Panc1 (cell line): ENCODE measurements around the gene MED16. TPM values are rescaled to one million over a fixed set of nuclear protein-coding genes. Genes with fewer than 3 reads are reported as not detected.

Experiments
- ATAC-seq: fragments of 200-7000 bp; cut with Tn5 transposase; 2 replicates; pipeline ENCODE4 v1.9.1; 2020; ENCODE audit warnings: mild to moderate bottlenecking, moderate library complexity
- BruUV-seq: library from RNA; stranded (reverse); fragments of 400-500 nt; replicated peaks from 2 replicates; lab custom pipeline; 2021; lab: Mats Ljungman, UMichigan
- CTCF ChIA-PET: fragments of 300-600 bp; sonication (Branson Sonifier 250); formaldehyde crosslinking; loops from one replicate; lab custom pipeline; 2022; ENCODE audit warnings: antibody characterized with exemption; lab: Charles Lee
- POLR2A ChIA-PET: fragments of 300-600 bp; sonication (Branson Sonifier 250); formaldehyde crosslinking; loops from one replicate; lab custom pipeline; 2022; ENCODE audit warnings: antibody characterized with exemption; lab: Charles Lee
- DNase-seq: peaks from one replicate; pipeline ENCODE4 v3.0.0-alpha.2; 2010; ENCODE audit warnings: low read depth, low spot score
- H3K27ac ChIP-seq: 2 replicates; pipeline ENCODE4 v1.5.1; 2011; ENCODE audit warnings: mild to moderate bottlenecking, low read length, inconsistent platforms
- H3K27me3 ChIP-seq: fragments of 200-500 bp; sonication (Bioruptor generic); 2 replicates; pipeline ENCODE4 v1.6.0; 2014; ENCODE audit warnings: low read length, inconsistent platforms; ENCODE audit not compliant: control insufficient read depth, insufficient read depth
- H3K36me3 ChIP-seq: fragments of 200-500 bp; sonication (Bioruptor generic); 2 replicates; pipeline ENCODE4 v1.5.1; 2014; ENCODE audit warnings: inconsistent platforms, mild to moderate bottlenecking, low read length, moderate library complexity; ENCODE audit not compliant: control insufficient read depth, insufficient read depth
- H3K4me1 ChIP-seq: 2 replicates; pipeline ENCODE4 v1.5.1; 2011; ENCODE audit warnings: inconsistent platforms, mild to moderate bottlenecking, low read length, moderate library complexity; ENCODE audit not compliant: control insufficient read depth, insufficient read depth
- H3K4me3 ChIP-seq, 2 experiments: 2 replicates each; pipeline ENCODE4 v1.5.1; 2011 to 2012; ENCODE audit warnings: low read depth in 2 of 2, low read length in 2 of 2, mild to moderate bottlenecking in 2 of 2, inconsistent platforms in 1 of 2, moderate library complexity in 1 of 2
- H3K9me3 ChIP-seq: fragments of 200-500 bp; sonication (Bioruptor generic); 2 replicates; pipeline ENCODE4 v1.5.1; 2014; ENCODE audit warnings: low read depth, mild to moderate bottlenecking, inconsistent platforms, low read length, moderate library complexity; ENCODE audit not compliant: control insufficient read depth, insufficient read depth
- POLR2AphosphoS5 ChIP-seq: IDR thresholded peaks from 2 replicates; pipeline ENCODE4 v1.6.1; 2012; ENCODE audit warnings: mild to moderate bottlenecking, low read depth, low read length, moderate library complexity
- SIN3A ChIP-seq: IDR thresholded peaks from 2 replicates; pipeline ENCODE4 v1.6.1; 2012; ENCODE audit warnings: low read depth, mild to moderate bottlenecking, low read length, moderate library complexity, borderline replicate concordance; ENCODE audit not compliant: insufficient read depth
- TCF7L2 ChIP-seq: IDR thresholded peaks from 2 replicates; pipeline ENCODE4 v1.6.1; 2011; ENCODE audit warnings: mild to moderate bottlenecking, low read depth, low read length, inconsistent platforms
- in situ Hi-C: cut with HindIII; loops from 2 replicates; pipeline ENCODE4 v1.10.0; 2016; ENCODE audit warnings: low sequenced_read_pairs, low pct_unique_long_range_greater_than_20kb
- intact Hi-C: fragments of 100-400 bp; cut with micrococcal nuclease; formaldehyde crosslinking; loops from one replicate; pipeline ENCODE4 v1.10.0; 2022; ENCODE audit not compliant: unreplicated experiment
- total RNA-seq: library from RNA; stranded (reverse); gene quantifications from one replicate; pipeline ENCODE4 v1.2.1, GENCODE V29; 2021; ENCODE audit not compliant: unreplicated experiment
- TF ChIP-seq, protein P1 (sequence below), 2 experiments: IDR thresholded peaks; 2 replicates each; pipeline ENCODE4 v1.6.1; 2011 to 2012; ENCODE audit warnings: low read depth in 2 of 2, control low read depth in 1 of 2, low read length in 1 of 2, mild to moderate bottlenecking in 1 of 2, moderate library complexity in 1 of 2; ENCODE audit not compliant: insufficient read depth in 1 of 2
- TF ChIP-seq, protein P2 (sequence below): fragments of 450-650 bp; IDR thresholded peaks from 2 replicates; pipeline ENCODE4 v1.5.1; 2017; ENCODE audit warnings: mild to moderate bottlenecking

Gene MED16
- total RNA-seq, 1 experiment from 2014 or later, result 39.5 TPM

DNA sequence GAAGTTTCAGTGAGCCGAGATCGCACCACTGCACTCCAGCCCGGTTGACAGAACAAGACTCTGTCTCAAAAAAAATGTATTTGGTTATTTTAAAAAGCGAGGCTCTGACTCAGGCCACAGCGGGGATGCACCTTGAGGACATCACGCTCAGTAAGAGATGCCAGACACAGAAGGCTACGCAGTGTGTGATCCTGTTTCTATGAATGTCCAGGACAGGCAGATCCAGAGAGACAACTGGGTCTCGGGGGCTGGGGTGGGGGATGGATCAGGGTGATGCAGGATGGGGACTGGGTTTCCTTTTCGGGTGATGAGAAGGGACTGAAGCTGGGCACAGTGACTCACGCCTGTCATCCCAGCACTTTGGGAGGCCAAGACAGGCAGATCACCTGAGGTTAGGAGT lies 5.4 kb downstream of the MED16 start:
- in situ Hi-C loops, result no loop called here

DNA sequence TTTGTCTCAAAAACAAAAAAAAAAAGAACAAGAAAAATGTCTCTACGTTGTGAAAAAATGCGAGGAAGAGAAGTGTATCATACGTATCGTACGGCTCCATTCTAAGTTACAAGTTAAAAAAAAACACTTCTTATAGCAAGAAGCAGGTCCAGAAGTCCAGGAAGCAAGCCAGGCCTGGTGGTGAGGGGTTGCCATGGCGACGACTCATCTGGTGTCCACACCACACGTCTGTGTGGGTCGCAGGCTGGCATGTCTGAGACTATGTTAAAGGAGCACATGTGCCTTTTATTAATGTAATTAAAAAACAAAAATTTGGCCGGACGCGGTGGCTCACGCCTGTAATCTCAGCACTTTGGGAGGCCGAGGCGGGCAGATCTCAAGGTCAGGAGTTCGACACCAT lies 5.9 kb downstream of the MED16 start:
- no peaks in the 10 kb centered on the region for H3K36me3 ChIP-seq
- TF ChIP-seq, protein P1, sequence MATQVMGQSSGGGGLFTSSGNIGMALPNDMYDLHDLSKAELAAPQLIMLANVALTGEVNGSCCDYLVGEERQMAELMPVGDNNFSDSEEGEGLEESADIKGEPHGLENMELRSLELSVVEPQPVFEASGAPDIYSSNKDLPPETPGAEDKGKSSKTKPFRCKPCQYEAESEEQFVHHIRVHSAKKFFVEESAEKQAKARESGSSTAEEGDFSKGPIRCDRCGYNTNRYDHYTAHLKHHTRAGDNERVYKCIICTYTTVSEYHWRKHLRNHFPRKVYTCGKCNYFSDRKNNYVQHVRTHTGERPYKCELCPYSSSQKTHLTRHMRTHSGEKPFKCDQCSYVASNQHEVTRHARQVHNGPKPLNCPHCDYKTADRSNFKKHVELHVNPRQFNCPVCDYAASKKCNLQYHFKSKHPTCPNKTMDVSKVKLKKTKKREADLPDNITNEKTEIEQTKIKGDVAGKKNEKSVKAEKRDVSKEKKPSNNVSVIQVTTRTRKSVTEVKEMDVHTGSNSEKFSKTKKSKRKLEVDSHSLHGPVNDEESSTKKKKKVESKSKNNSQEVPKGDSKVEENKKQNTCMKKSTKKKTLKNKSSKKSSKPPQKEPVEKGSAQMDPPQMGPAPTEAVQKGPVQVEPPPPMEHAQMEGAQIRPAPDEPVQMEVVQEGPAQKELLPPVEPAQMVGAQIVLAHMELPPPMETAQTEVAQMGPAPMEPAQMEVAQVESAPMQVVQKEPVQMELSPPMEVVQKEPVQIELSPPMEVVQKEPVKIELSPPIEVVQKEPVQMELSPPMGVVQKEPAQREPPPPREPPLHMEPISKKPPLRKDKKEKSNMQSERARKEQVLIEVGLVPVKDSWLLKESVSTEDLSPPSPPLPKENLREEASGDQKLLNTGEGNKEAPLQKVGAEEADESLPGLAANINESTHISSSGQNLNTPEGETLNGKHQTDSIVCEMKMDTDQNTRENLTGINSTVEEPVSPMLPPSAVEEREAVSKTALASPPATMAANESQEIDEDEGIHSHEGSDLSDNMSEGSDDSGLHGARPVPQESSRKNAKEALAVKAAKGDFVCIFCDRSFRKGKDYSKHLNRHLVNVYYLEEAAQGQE (IDR thresholded peaks at IDR 0.05; ENCODE audit: insufficient read depth in 1 of 2, low read depth in 2 of 2, low read length in 1 of 2), result no peak
- no peak for TF ChIP-seq POLR2AphosphoS5
- no peak for TF ChIP-seq TCF7L2
- TF ChIP-seq, protein P2, sequence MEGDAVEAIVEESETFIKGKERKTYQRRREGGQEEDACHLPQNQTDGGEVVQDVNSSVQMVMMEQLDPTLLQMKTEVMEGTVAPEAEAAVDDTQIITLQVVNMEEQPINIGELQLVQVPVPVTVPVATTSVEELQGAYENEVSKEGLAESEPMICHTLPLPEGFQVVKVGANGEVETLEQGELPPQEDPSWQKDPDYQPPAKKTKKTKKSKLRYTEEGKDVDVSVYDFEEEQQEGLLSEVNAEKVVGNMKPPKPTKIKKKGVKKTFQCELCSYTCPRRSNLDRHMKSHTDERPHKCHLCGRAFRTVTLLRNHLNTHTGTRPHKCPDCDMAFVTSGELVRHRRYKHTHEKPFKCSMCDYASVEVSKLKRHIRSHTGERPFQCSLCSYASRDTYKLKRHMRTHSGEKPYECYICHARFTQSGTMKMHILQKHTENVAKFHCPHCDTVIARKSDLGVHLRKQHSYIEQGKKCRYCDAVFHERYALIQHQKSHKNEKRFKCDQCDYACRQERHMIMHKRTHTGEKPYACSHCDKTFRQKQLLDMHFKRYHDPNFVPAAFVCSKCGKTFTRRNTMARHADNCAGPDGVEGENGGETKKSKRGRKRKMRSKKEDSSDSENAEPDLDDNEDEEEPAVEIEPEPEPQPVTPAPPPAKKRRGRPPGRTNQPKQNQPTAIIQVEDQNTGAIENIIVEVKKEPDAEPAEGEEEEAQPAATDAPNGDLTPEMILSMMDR, result no peak
- no peak for TF ChIP-seq SIN3A

More for the DNA sequence above, 5.4 kb downstream of the MED16 start:
- intact Hi-C loops, result no loop called here
- no peaks in the 10 kb centered on the region for H3K36me3 ChIP-seq
- no peaks in the 10 kb centered on the region for H3K4me1 ChIP-seq
- no peak overlapping the region for H3K27ac ChIP-seq
- POLR2A ChIA-PET, result no interaction called here
- no TSS peak for BruUV-seq
- ATAC-seq (no peak), DNase-seq (no peak)
- no peaks in the 10 kb centered on the region for H3K27me3 ChIP-seq
- no peak overlapping the region for H3K4me3 ChIP-seq
- TF ChIP-seq, protein P2, result no peak
- TF ChIP-seq POLR2AphosphoS5, result no peak
- TF ChIP-seq, protein P1 (IDR thresholded peaks at IDR 0.05; ENCODE audit: insufficient read depth in 1 of 2, low read depth in 2 of 2, low read length in 1 of 2), result no peak
- no peak for TF ChIP-seq TCF7L2
- no peak for TF ChIP-seq SIN3A
- CTCF ChIA-PET, result no interaction called here
- no peaks in the 10 kb centered on the region for H3K9me3 ChIP-seq

More for the DNA sequence above, 5.9 kb downstream of the MED16 start:
- Histone ChIP-seq H3K4me3 (no peak overlapping the region), H3K9me3 (no peaks in the 10 kb centered on the region), H3K27ac (no peak overlapping the region), H3K4me1 (no peaks in the 10 kb centered on the region), H3K27me3 (no peaks in the 10 kb centered on the region)
- ChIA-PET POLR2A (no interaction called here), CTCF (no interaction called here)
- ATAC-seq (no peak), DNase-seq (no peak)
- intact Hi-C loops (no loop called here), in situ Hi-C loops (no loop called here)
- no TSS peak for BruUV-seq
